IMR-90 (cell line): ENCODE measurements around the gene KLK13. TPM values are rescaled to one million over a fixed set of nuclear protein-coding genes. Genes with fewer than 3 reads are reported as not detected.

Experiments used
- ATAC-seq: fragments of 200-7000 bp; cut with Tn5 transposase; 2 replicates; pipeline ENCODE4 v1.9.1; 2020; ENCODE audit warnings: low read depth, mild to moderate bottlenecking, moderate library complexity
- BruUV-seq: library from RNA; stranded (reverse); fragments of 400-500 nt; replicated peaks from 2 replicates; lab custom pipeline; 2021; lab: Mats Ljungman, UMichigan
- CTCF ChIA-PET: fragments of 300-600 bp; formaldehyde crosslinking; extraction: SDS; loops from one replicate; lab custom pipeline; 2021; ENCODE audit warnings: antibody characterized with exemption; lab: Yijun Ruan, JAX
- POLR2A ChIA-PET: fragments of 300-600 bp; sonication (Branson Sonifier 250); formaldehyde crosslinking; loops from one replicate; lab custom pipeline; 2022; ENCODE audit warnings: antibody characterized with exemption; ENCODE audit not compliant: unreplicated experiment; lab: Charles Lee
- DNase-seq: peaks from one replicate; pipeline ENCODE4 v3.0.0; 2013
- H2AFZ ChIP-seq: replicated peaks from 2 replicates; pipeline ENCODE3; 2013; ENCODE audit warnings: low read length, mild to moderate bottlenecking; ENCODE audit not compliant: poor library complexity
- H2AK5ac ChIP-seq: 2 replicates; pipeline ENCODE4 v1.6.1; 2013; ENCODE audit warnings: low read depth, low read length, inconsistent platforms
- H2AK9ac ChIP-seq: replicated peaks from 2 replicates; pipeline ENCODE3; 2013; ENCODE audit warnings: mild to moderate bottlenecking, low read depth, low read length, moderate library complexity; ENCODE audit not compliant: poor library complexity
- H2BK120ac ChIP-seq: 2 replicates; pipeline ENCODE4 v1.6.1; 2013; ENCODE audit warnings: low read depth, low read length, inconsistent platforms
- H2BK15ac ChIP-seq: 3 replicates; pipeline ENCODE4 v1.6.1; 2013; ENCODE audit warnings: low read depth, low read length, inconsistent platforms
- H2BK20ac ChIP-seq: 2 replicates; pipeline ENCODE4 v1.6.1; 2013; ENCODE audit warnings: low read depth, mild to moderate bottlenecking, inconsistent platforms, low read length, moderate library complexity
- H2BK5ac ChIP-seq: 2 replicates; pipeline ENCODE4 v1.6.1; 2013; ENCODE audit warnings: mild to moderate bottlenecking, low read depth, low read length, inconsistent platforms; ENCODE audit not compliant: poor library complexity, severe bottlenecking
- H3K14ac ChIP-seq: replicated peaks from 2 replicates; pipeline ENCODE4 v1.6.1; 2013; ENCODE audit warnings: low read depth, low read length, inconsistent platforms
- H3K18ac ChIP-seq: 2 replicates; pipeline ENCODE4 v1.6.1; 2013; ENCODE audit warnings: low read depth, low read length, control low read depth
- H3K23ac ChIP-seq: 2 replicates; pipeline ENCODE4 v1.6.1; 2013; ENCODE audit warnings: low read depth, low read length, inconsistent platforms
- H3K27ac ChIP-seq: 2 replicates; pipeline ENCODE4 v1.5.1; 2013; ENCODE audit warnings: mild to moderate bottlenecking, control low read depth, low read length; ENCODE audit not compliant: insufficient read depth
- H3K27me3 ChIP-seq: 2 replicates; pipeline ENCODE4 v1.6.1; 2013; ENCODE audit warnings: low read length; ENCODE audit not compliant: control insufficient read depth, insufficient read depth
- H3K36me3 ChIP-seq: 2 replicates; pipeline ENCODE4 v1.6.1; 2013; ENCODE audit warnings: low read length, mixed read lengths; ENCODE audit not compliant: control insufficient read depth, insufficient read depth
- H3K4ac ChIP-seq: 2 replicates; pipeline ENCODE4 v1.6.1; 2013; ENCODE audit warnings: low read depth, low read length, inconsistent platforms
- H3K4me1 ChIP-seq: 2 replicates; pipeline ENCODE4 v1.6.1; 2013; ENCODE audit warnings: low read length, mixed read lengths; ENCODE audit not compliant: control insufficient read depth, insufficient read depth
- H3K4me2 ChIP-seq: 2 replicates; pipeline ENCODE4 v1.6.1; 2013; ENCODE audit warnings: low read depth, mild to moderate bottlenecking, control low read depth, low read length, moderate library complexity
- H3K4me3 ChIP-seq: 2 replicates; pipeline ENCODE4 v1.5.1; 2013; ENCODE audit warnings: low read depth, mild to moderate bottlenecking, control low read depth, low read length, moderate library complexity; ENCODE audit not compliant: insufficient read depth
- H3K56ac ChIP-seq: 2 replicates; pipeline ENCODE4 v1.6.1; 2013; ENCODE audit warnings: low read length, inconsistent platforms; ENCODE audit not compliant: insufficient read depth; ENCODE audit errors: extremely low read depth
- H3K79me1 ChIP-seq, 2 experiments: 2 replicates each; pipeline ENCODE4 v1.6.1; 2013; ENCODE audit warnings: low read length in 2 of 2, inconsistent platforms in 1 of 2, low read depth in 1 of 2
- H3K9ac ChIP-seq: 2 replicates; pipeline ENCODE4 v1.6.1; 2013; ENCODE audit warnings: low read depth, low read length, control low read depth
- H3K9me1 ChIP-seq: 2 replicates; pipeline ENCODE4 v1.6.1; 2013; ENCODE audit warnings: low read length, inconsistent platforms; ENCODE audit not compliant: insufficient read depth
- H3K9me3 ChIP-seq: 2 replicates; pipeline ENCODE4 v1.6.1; 2013; ENCODE audit warnings: low read length; ENCODE audit not compliant: control insufficient read depth, insufficient read depth
- H4K20me1 ChIP-seq: 2 replicates; pipeline ENCODE4 v1.6.1; 2013; ENCODE audit warnings: low read length, inconsistent platforms; ENCODE audit not compliant: insufficient read depth
- H4K5ac ChIP-seq: 2 replicates; pipeline ENCODE4 v1.6.1; 2013; ENCODE audit warnings: mild to moderate bottlenecking, low read depth, low read length, control low read depth
- H4K8ac ChIP-seq, 2 experiments: 2 replicates each; pipeline ENCODE4 v1.6.1; 2013; ENCODE audit warnings: low read depth in 2 of 2, low read length in 2 of 2, control low read depth in 1 of 2, inconsistent platforms in 1 of 2
- H4K91ac ChIP-seq: 2 replicates; pipeline ENCODE4 v1.6.1; 2013; ENCODE audit warnings: low read depth, low read length, inconsistent platforms; ENCODE audit not compliant: insufficient read depth
- BHLHE40 ChIP-seq: fragments of 150-350 bp; IDR thresholded peaks from 2 replicates; pipeline ENCODE4 v1.6.1; 2016; ENCODE audit warnings: mild to moderate bottlenecking, low read depth, low read length
- CHD1 ChIP-seq: IDR thresholded peaks from 2 replicates; pipeline ENCODE4 v1.6.1; 2012; ENCODE audit warnings: low read depth, low read length, improper control_type of control experiment
- FOS ChIP-seq: fragments of 150-350 bp; IDR thresholded peaks from 2 replicates; pipeline ENCODE4 v1.6.1; 2016; ENCODE audit warnings: low read depth, low read length
- MAZ ChIP-seq: IDR thresholded peaks from 2 replicates; pipeline ENCODE4 v1.6.1; 2012; ENCODE audit warnings: low read depth, mild to moderate bottlenecking, low read length, improper control_type of control experiment, moderate library complexity, borderline replicate concordance
- MXI1 ChIP-seq: IDR thresholded peaks from 2 replicates; pipeline ENCODE4 v1.6.1; 2012; ENCODE audit warnings: low read depth, mild to moderate bottlenecking, low read length, moderate library complexity, borderline replicate concordance
- RAD21 ChIP-seq: IDR thresholded peaks from 2 replicates; pipeline ENCODE4 v1.6.1; 2012; ENCODE audit warnings: low read length, improper control_type of control experiment
- RFX5 ChIP-seq: IDR thresholded peaks from 2 replicates; pipeline ENCODE4 v1.8.0; 2012; ENCODE audit warnings: low read depth, mild to moderate bottlenecking, low read length, moderate library complexity
- WGBS, 2 experiments: methylation state at CpG; one replicate each; pipeline versions ENCODE4 v1.1.5 to v1.1.7; 2013; ENCODE audit warnings: missing lambda C conversion rate in 2 of 2; ENCODE audit not compliant: insufficient read length in 1 of 2; ENCODE audit errors: extremely low coverage in 2 of 2; 5-methylcytosine and 5-hydroxymethylcytosine counted together
- dilution Hi-C: fragments of 300-500 bp; cut with HindIII; formaldehyde crosslinking; loops from one replicate; pipeline ENCODE4 v1.14.3; 2018; ENCODE audit warnings: low sequenced_read_pairs; ENCODE audit not compliant: unreplicated experiment
- in situ Hi-C: fragments of 300-500 bp; cut with MboI; formaldehyde crosslinking; loops from 3 replicates; pipeline ENCODE4 v1.14.3; 2019; ENCODE audit warnings: low sequenced_read_pairs, inconsistent platforms, mixed read lengths
- intact Hi-C: fragments of 100-400 bp; cut with micrococcal nuclease; formaldehyde crosslinking; loops from 2 replicates; pipeline ENCODE4 v1.10.0; 2022
- polyA plus RNA-seq, 3 experiments: library from polyadenylated mRNA; depleted of rRNA; stranded (reverse); fragments of >200 nt; gene quantifications; 2 replicates each; pipeline ENCODE4 v1.2.3, GENCODE V29; 2012; ENCODE audit warnings: low replicate concordance in 1 of 3
- total RNA-seq: library from RNA; depleted of rRNA; stranded (reverse); fragments of >200 nt; gene quantifications from 2 replicates; pipeline ENCODE4 v1.2.3, GENCODE V29; 2012
- TF ChIP-seq, protein P1 (sequence below): conservative IDR thresholded peaks from 2 replicates; pipeline ENCODE4 v1.5.1; 2012; ENCODE audit warnings: mild to moderate bottlenecking, low read depth, low read length, improper control_type of control experiment
- TF ChIP-seq, protein P2 (sequence below): fragments of 150-350 bp; IDR thresholded peaks from 2 replicates; pipeline ENCODE4 v1.6.1; 2016; ENCODE audit warnings: low read depth, mild to moderate bottlenecking, low read length, moderate library complexity, borderline replicate concordance

KLK13 gene
- total and polyA plus RNA-seq, 2 of the 4 experiments (the other 2 are of a cell fraction) = not detected

- ChIA-PET CTCF (interaction anchor here (0.7 kb wide), 1 partner anchor 53 kb away, joined by 6 read pairs; no protein-coding TSS in a partner anchor), POLR2A (no interaction called here)
- H2BK20ac ChIP-seq = no peak overlapping the region
- no peak overlapping the region for H2BK5ac ChIP-seq
- in situ Hi-C loops = no loop called here
- peaks cover 17 to 21% of the 10 kb centered on the region in 2 experiments for H3K79me1 ChIP-seq
- no TSS peak for BruUV-seq
- no peak overlapping the region for H3K4me2 ChIP-seq
- no peaks in the 10 kb centered on the region for H3K4me1 ChIP-seq
- H2BK15ac ChIP-seq = no peak overlapping the region
- H4K91ac ChIP-seq = no peak overlapping the region
- no peak overlapping the region for H3K18ac ChIP-seq
- no peak overlapping the region for H3K56ac ChIP-seq
- H2AK5ac ChIP-seq = no peak overlapping the region
- H4K8ac ChIP-seq = no peak overlapping the region
- no CpG with 5 or more reads among the region's 1 CpG for WGBS, 2 experiments
- no peak overlapping the region for H3K14ac ChIP-seq
- TF ChIP-seq RAD21 (no peak), MAZ (no peak), BHLHE40 (no peak), FOS (no peak), RFX5 (no peak), CHD1 (no peak), MXI1 (no peak)
- TF ChIP-seq, protein P1, sequence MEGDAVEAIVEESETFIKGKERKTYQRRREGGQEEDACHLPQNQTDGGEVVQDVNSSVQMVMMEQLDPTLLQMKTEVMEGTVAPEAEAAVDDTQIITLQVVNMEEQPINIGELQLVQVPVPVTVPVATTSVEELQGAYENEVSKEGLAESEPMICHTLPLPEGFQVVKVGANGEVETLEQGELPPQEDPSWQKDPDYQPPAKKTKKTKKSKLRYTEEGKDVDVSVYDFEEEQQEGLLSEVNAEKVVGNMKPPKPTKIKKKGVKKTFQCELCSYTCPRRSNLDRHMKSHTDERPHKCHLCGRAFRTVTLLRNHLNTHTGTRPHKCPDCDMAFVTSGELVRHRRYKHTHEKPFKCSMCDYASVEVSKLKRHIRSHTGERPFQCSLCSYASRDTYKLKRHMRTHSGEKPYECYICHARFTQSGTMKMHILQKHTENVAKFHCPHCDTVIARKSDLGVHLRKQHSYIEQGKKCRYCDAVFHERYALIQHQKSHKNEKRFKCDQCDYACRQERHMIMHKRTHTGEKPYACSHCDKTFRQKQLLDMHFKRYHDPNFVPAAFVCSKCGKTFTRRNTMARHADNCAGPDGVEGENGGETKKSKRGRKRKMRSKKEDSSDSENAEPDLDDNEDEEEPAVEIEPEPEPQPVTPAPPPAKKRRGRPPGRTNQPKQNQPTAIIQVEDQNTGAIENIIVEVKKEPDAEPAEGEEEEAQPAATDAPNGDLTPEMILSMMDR = no peak
- TF ChIP-seq, protein P2, sequence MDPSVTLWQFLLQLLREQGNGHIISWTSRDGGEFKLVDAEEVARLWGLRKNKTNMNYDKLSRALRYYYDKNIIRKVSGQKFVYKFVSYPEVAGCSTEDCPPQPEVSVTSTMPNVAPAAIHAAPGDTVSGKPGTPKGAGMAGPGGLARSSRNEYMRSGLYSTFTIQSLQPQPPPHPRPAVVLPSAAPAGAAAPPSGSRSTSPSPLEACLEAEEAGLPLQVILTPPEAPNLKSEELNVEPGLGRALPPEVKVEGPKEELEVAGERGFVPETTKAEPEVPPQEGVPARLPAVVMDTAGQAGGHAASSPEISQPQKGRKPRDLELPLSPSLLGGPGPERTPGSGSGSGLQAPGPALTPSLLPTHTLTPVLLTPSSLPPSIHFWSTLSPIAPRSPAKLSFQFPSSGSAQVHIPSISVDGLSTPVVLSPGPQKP = no peak
- H4K20me1 ChIP-seq = no peaks in the 10 kb centered on the region
- intact Hi-C loops = no loop called here
- H2AK9ac ChIP-seq = no peak overlapping the region
- H3K27me3 ChIP-seq = peaks cover 6% of the 10 kb centered on the region
- H3K9me3 ChIP-seq = no peaks in the 10 kb centered on the region
- DNase-seq (no peak), ATAC-seq (no peak)
- H3K36me3 ChIP-seq = no peaks in the 10 kb centered on the region
- no peak overlapping the region for H3K4ac ChIP-seq
- H3K23ac ChIP-seq = no peak overlapping the region
- dilution Hi-C loops = no loop called here
- H3K9ac ChIP-seq = no peak overlapping the region
- no peak overlapping the region for H3K4me3 ChIP-seq
- no peak overlapping the region for H2BK120ac ChIP-seq
- H4K5ac ChIP-seq = no peak overlapping the region
- peaks cover 9% of the 10 kb centered on the region; the same call in 1 of the 2 replicates for H3K9me1 ChIP-seq
- no peak overlapping the region for H2AFZ ChIP-seq
- H3K27ac ChIP-seq = no peak overlapping the region
Measured at GRCh38 chr19:51110666-51110971, 45.7 kb upstream of the KLK13 start.
